Mesothelial cell of epicardium (in vitro differentiated cells): Measurements from ENCODE around the gene SERPINA3. TPM values are rescaled to one million over a fixed set of nuclear protein-coding genes. Genes with fewer than 3 reads are reported as not detected.

ENCODE experiments used
- DNase-seq, 2 experiments: peaks; one replicate each; pipeline ENCODE4 v3.0.0; 2021; ENCODE audit warnings: low spot score in 2 of 2; ENCODE audit not compliant: unreplicated experiment in 2 of 2
- H3K27ac Mint-ChIP-seq: 2 replicates; pipeline ENCODE4 v1.8.0; 2021; ENCODE audit warnings: mixed read lengths
- H3K27me3 Mint-ChIP-seq: 2 replicates; pipeline ENCODE4 v1.8.0; 2021; ENCODE audit warnings: low read depth, mixed read lengths
- H3K36me3 Mint-ChIP-seq: 2 replicates; pipeline ENCODE4 v1.8.0; 2021; ENCODE audit warnings: mixed read lengths
- H3K4me1 Mint-ChIP-seq: 2 replicates; pipeline ENCODE4 v1.8.0; 2021; ENCODE audit warnings: mixed read lengths
- H3K4me3 Mint-ChIP-seq: 2 replicates; pipeline ENCODE4 v1.8.0; 2021; ENCODE audit warnings: mild to moderate bottlenecking, moderate library complexity, mixed read lengths
- H3K9me3 Mint-ChIP-seq: 2 replicates; pipeline ENCODE4 v1.8.0; 2021; ENCODE audit warnings: mixed read lengths
- total RNA-seq: library from RNA; stranded (reverse); gene quantifications from 3 replicates; pipeline ENCODE4 v1.2.1, GENCODE V29; 2021
- TF ChIP-seq, protein P1 (sequence below): fragments of 200-600 bp; sonication (generic); IDR thresholded peaks from one replicate; pipeline ENCODE4 v1.5.0; 2021; ENCODE audit warnings: antibody characterized with exemption; ENCODE audit not compliant: unreplicated experiment

Gene SERPINA3
- total RNA-seq, 1 donor from 2014 or later = 0.29 TPM

DNA sequence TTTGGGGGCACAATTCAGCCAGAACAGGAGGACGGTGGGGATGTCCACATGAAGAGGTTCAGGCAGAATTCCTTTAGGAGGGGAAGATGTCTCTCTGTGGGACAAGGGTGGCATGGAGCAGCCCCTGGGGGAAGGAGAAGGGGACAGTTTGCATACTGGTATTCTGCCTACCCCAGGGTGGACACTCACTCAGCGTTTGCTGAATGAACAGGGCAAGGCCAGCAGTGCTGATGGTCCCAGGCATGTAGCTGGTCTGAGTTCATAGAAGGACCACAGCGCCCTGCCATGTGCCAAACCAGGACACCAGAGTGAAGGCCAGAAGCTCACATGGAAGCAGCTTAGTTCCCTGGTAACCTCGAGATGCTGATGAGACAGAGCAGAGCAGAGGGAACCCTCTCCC is 25.6 kb upstream of the SERPINA3 start:
- H3K27ac Mint-ChIP-seq = no peak overlapping the region

DNA sequence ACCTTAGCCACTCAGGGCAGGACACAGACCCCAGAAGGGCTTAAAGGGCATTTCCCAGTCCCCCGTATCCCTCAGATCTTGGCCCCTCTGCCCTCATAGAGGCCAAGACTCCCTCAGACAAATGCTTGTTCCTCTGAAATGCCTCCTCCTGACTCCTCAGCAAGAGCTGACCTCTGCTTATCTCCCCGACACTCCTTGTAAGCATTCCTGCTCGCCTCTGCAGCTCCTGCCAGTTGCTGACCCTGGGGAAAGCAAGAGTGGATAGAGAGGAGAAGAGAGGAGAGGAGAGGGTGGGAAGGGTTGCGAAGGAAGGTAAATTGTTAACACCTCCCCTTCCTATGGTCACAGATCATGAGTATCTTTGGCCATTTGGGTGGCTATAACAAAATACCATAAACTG is 23.9 kb upstream of the SERPINA3 start:
- H3K9me3 Mint-ChIP-seq = no peaks in the 10 kb centered on the region
- DNase-seq = no peak
- no peak overlapping the region for H3K27ac Mint-ChIP-seq
- no peak overlapping the region for H3K4me3 Mint-ChIP-seq
- no peaks in the 10 kb centered on the region for H3K4me1 Mint-ChIP-seq
- H3K27me3 Mint-ChIP-seq = peaks cover 13% of the 10 kb centered on the region
- no peaks in the 10 kb centered on the region for H3K36me3 Mint-ChIP-seq
- TF ChIP-seq, protein P1, sequence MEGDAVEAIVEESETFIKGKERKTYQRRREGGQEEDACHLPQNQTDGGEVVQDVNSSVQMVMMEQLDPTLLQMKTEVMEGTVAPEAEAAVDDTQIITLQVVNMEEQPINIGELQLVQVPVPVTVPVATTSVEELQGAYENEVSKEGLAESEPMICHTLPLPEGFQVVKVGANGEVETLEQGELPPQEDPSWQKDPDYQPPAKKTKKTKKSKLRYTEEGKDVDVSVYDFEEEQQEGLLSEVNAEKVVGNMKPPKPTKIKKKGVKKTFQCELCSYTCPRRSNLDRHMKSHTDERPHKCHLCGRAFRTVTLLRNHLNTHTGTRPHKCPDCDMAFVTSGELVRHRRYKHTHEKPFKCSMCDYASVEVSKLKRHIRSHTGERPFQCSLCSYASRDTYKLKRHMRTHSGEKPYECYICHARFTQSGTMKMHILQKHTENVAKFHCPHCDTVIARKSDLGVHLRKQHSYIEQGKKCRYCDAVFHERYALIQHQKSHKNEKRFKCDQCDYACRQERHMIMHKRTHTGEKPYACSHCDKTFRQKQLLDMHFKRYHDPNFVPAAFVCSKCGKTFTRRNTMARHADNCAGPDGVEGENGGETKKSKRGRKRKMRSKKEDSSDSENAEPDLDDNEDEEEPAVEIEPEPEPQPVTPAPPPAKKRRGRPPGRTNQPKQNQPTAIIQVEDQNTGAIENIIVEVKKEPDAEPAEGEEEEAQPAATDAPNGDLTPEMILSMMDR = no peak

More for the DNA sequence above, 25.6 kb upstream of the SERPINA3 start:
- Mint-ChIP-seq H3K36me3 (no peaks in the 10 kb centered on the region), H3K27me3 (peaks cover 13% of the 10 kb centered on the region), H3K9me3 (no peaks in the 10 kb centered on the region), H3K4me1 (no peaks in the 10 kb centered on the region), H3K4me3 (no peak overlapping the region)
- TF ChIP-seq, protein P1 = no peak
- DNase-seq = no peak

DNA sequence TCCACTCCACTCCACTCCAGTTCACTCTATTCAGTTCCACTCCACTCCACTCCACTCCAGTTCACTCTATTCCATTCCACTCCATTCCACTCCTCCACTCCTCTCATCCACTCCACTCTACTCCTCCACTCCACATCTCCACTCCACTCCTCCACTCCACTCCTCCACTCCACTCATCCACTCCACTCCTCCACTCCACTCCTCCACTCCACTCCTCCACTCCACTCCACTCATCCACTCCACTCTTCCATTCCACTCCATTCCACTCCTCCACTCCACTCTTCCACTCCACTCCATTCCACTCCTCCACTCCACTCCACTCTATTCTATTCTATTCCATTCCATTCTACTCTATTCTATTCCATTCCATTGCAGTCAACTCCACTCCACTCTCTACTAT is 21.1 kb upstream of the SERPINA3 start:
- DNase-seq = no peak
- H3K27ac Mint-ChIP-seq = no peak overlapping the region
- H3K4me1 Mint-ChIP-seq = no peaks in the 10 kb centered on the region
- H3K27me3 Mint-ChIP-seq = peaks cover 17% of the 10 kb centered on the region
- H3K36me3 Mint-ChIP-seq = no peaks in the 10 kb centered on the region
- TF ChIP-seq, protein P1 = no peak
- no peak overlapping the region for H3K4me3 Mint-ChIP-seq
- H3K9me3 Mint-ChIP-seq = no peaks in the 10 kb centered on the region

DNA sequence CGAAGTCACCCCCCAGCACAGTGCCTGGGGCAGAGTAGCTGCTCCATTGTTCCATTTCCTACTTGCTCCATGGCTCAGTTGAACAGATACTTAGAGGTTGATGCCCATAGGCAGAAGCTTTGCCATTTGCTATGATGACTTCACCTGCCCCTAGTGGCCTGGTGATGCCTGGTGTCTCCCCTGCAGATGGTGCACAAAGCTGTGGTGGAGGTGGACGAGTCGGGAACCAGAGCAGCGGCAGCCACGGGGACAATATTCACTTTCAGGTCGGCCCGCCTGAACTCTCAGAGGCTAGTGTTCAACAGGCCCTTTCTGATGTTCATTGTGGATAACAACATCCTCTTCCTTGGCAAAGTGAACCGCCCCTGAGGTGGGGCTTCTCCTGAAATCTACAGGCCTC is 20.3 kb upstream of the SERPINA3 start:
- Mint-ChIP-seq H3K36me3 (no peaks in the 10 kb centered on the region), H3K9me3 (no peaks in the 10 kb centered on the region), H3K27ac (no peak overlapping the region), H3K27me3 (peaks cover 18% of the 10 kb centered on the region), H3K4me1 (no peaks in the 10 kb centered on the region), H3K4me3 (no peak overlapping the region)
- DNase-seq = no peak
- TF ChIP-seq, protein P1 = no peak

DNA sequence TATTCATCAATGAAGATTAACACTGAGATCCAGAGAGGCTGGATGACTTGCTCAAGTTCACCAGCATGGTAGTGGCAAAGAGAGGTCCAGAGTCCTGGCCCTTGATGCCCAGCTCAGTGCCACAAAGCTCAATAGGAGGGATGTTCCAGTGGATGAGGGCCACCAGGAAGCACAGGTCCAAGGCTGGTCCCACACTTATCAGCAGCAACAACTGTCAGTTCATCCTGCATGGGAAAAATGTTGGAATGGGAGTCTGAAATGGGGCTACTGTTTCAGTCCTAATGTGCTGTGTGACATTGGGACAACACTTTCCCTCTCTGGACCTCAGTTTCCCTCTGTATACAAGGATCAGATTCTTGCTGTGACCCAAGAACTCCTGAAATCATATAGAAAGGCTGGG is 19.7 kb upstream of the SERPINA3 start:
- H3K4me3 Mint-ChIP-seq = no peak overlapping the region
- TF ChIP-seq, protein P1 = no peak
- no peaks in the 10 kb centered on the region for H3K36me3 Mint-ChIP-seq
- no peaks in the 10 kb centered on the region for H3K4me1 Mint-ChIP-seq
- H3K27ac Mint-ChIP-seq = no peak overlapping the region
- peaks cover 14% of the 10 kb centered on the region for H3K27me3 Mint-ChIP-seq
- no peak for DNase-seq
- no peaks in the 10 kb centered on the region for H3K9me3 Mint-ChIP-seq

DNA sequence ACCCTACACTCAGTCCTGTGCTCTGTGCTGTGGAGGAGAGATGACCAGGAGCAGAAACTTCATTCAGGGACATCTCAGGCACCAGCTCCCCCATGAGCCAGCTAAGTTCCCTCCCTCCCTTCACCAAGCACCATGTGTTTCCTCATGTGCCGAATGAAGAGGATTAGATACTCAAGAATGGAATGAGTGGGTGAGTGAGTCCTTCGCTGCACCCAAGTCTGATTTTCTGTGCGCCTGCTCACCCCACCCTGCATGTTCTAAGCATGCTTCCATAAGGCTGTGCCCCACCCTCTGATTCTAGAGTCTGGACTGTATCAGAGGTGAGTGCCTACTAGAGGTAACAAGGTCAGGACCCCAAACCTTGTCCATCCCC is 18.8 kb upstream of the SERPINA3 start:
- Mint-ChIP-seq H3K4me3 (no peak overlapping the region), H3K36me3 (no peaks in the 10 kb centered on the region), H3K27ac (no peak overlapping the region), H3K27me3 (peaks cover 13% of the 10 kb centered on the region), H3K9me3 (no peaks in the 10 kb centered on the region), H3K4me1 (no peaks in the 10 kb centered on the region)
- DNase-seq = no peak
- TF ChIP-seq, protein P1 = no peak
